Central memory CD8-positive, alpha-beta T cell (primary cell): Measurements from ENCODE around the gene IL5RA.

Experiments
- ATAC-seq: fragments of 150-1000 bp; cut with Tn5 transposase; replicated peaks from 2 replicates; pipeline ENCODE4 v1.10.0; 2022; ENCODE audit warnings: mild to moderate bottlenecking, moderate FRiP score, moderate number of reproducible peaks; ENCODE audit not compliant: poor library complexity, severe bottlenecking; ENCODE audit errors: extremely low read depth
- DNase-seq, 2 donors: peaks; one replicate each; pipeline ENCODE4 v3.0.0; 2021; ENCODE audit warnings: low spot score in 2 of 2
- H3K27ac Mint-ChIP-seq: one replicate; pipeline ENCODE4 v1.8.0; 2022; ENCODE audit warnings: low read depth, mild to moderate bottlenecking, moderate library complexity, mixed read lengths
- H3K27me3 Mint-ChIP-seq: one replicate; pipeline ENCODE4 v1.8.0; 2022; ENCODE audit warnings: mixed read lengths
- H3K36me3 Mint-ChIP-seq: one replicate; pipeline ENCODE4 v1.8.0; 2022; ENCODE audit warnings: mild to moderate bottlenecking, moderate library complexity, mixed read lengths; ENCODE audit not compliant: insufficient read depth
- H3K4me1 Mint-ChIP-seq: one replicate; pipeline ENCODE4 v1.8.0; 2022; ENCODE audit warnings: mixed read lengths
- H3K4me3 Mint-ChIP-seq: one replicate; pipeline ENCODE4 v1.8.0; 2022; ENCODE audit warnings: mild to moderate bottlenecking, moderate library complexity, mixed read lengths
- H3K9me3 Mint-ChIP-seq: one replicate; pipeline ENCODE4 v1.8.0; 2022; ENCODE audit warnings: mixed read lengths

IL5RA gene

DNA sequence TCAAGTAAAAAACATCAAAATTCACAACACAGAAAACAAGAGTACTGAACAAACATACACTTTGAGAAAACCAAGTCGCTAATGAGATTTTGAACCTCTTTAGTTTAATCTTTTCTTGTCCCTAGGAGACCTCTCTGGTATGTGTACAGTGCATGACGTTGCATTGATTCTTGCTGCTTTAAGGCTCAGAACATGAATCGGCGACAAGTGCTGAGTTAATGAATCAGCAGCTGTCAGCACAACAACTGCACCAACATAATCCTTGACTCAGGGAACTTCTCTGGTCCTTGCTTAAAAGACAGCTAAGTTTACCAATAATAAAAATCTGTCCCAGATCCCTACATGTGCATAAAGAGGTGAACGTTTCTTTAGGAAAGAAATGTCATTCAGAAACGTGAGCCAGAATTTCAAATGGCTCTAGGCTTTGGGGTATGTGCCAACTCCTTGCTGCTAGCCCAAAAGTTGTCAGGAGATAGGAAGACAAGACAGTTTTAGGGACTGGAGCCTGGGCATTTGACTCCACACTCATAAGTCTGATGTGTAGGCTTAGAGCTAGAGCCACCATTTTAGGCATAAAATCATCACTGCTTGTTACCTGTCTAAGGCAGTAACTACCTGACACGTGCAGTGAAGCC is 86.9 kb downstream of the IL5RA start:
- H3K27ac Mint-ChIP-seq, result no peak overlapping the region
- no peak for ATAC-seq
- H3K4me3 Mint-ChIP-seq, result no peak overlapping the region
- peaks cover 36% of the 10 kb centered on the region for H3K27me3 Mint-ChIP-seq
- no peaks in the 10 kb centered on the region for H3K36me3 Mint-ChIP-seq
- DNase-seq, result no peak
- H3K4me1 Mint-ChIP-seq, result peaks cover 7% of the 10 kb centered on the region
- H3K9me3 Mint-ChIP-seq, result no peaks in the 10 kb centered on the region

DNA sequence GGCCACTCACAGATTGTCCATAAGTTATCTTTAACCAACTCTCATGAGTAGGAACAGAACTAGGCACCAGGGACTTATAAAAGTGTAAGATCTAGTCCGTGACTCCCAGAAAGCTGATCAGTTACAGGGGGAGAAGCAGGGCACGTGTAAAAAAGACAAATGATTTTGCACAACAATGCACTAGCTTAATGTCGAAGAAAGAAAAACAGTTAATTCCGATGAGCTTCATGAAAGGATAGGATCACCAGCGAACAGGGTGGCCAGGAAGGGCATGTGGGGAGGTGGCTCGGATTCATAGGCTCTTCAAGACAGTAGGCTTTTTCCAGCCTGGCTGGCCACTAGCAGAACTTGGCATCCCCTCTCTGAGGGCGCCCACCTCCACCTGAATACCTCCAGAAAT is 90.0 kb downstream of the IL5RA start:
- no peak for DNase-seq
- Mint-ChIP-seq H3K4me1 (no peaks in the 10 kb centered on the region), H3K27ac (no peak overlapping the region)

More for the DNA sequence above, 90.0 kb downstream of the IL5RA start:
- Mint-ChIP-seq H3K9me3 (no peaks in the 10 kb centered on the region), H3K27me3 (peaks cover 63% of the 10 kb centered on the region), H3K36me3 (no peaks in the 10 kb centered on the region), H3K4me3 (no peak overlapping the region)
- ATAC-seq, result no peak
